Liver (tissue), 9 donors: ENCODE results near the gene TMEM187. TPM values are rescaled to one million over a fixed set of nuclear protein-coding genes. Genes with fewer than 3 reads are reported as not detected.
A peak's percentile ranks its signal among the peaks of the same experiment; 100 is the strongest.

Experiments used
- DNase-seq: peaks from one replicate; pipeline ENCODE4 v3.0.0-alpha.2; 2017; ENCODE audit warnings: low spot score
- H3K27ac ChIP-seq, 2 donors: one replicate each; pipeline ENCODE4 v1.7.0; 2013; ENCODE audit warnings: inconsistent platforms in 2 of 2, low read length in 2 of 2, control low read depth in 1 of 2, low read depth in 1 of 2, mild to moderate bottlenecking in 1 of 2
- H3K27me3 ChIP-seq, 4 donors: one replicate each; pipeline versions ENCODE4 v1.6.1 to v1.7.0; 2013; ENCODE audit warnings: low read length in 3 of 4, inconsistent platforms in 1 of 4, mild to moderate bottlenecking in 1 of 4, moderate library complexity in 1 of 4; ENCODE audit not compliant: control insufficient read depth in 4 of 4, insufficient read depth in 4 of 4
- H3K36me3 ChIP-seq, 4 donors: one replicate each; pipeline versions ENCODE4 v1.6.1 to v1.7.0; 2013; ENCODE audit warnings: low read length in 3 of 4, mild to moderate bottlenecking in 3 of 4, low read depth in 1 of 4, moderate library complexity in 1 of 4; ENCODE audit not compliant: control insufficient read depth in 4 of 4, insufficient read depth in 3 of 4
- H3K4me1 ChIP-seq, 4 donors: one replicate each; pipeline versions ENCODE4 v1.6.1 to v1.7.0; 2013; ENCODE audit warnings: low read length in 3 of 4, mild to moderate bottlenecking in 3 of 4, moderate library complexity in 1 of 4; ENCODE audit not compliant: control insufficient read depth in 4 of 4, insufficient read depth in 4 of 4
- H3K4me3 ChIP-seq, 3 donors: one replicate each; pipeline versions ENCODE4 v1.6.1 to v1.7.0; 2013; ENCODE audit warnings: low read length in 3 of 3, control low read depth in 1 of 3, low read depth in 1 of 3, mild to moderate bottlenecking in 1 of 3
- H3K9ac ChIP-seq, 2 donors: one replicate each; pipeline ENCODE4 v1.7.0; 2013; ENCODE audit warnings: low read length in 2 of 2, mild to moderate bottlenecking in 2 of 2, moderate library complexity in 2 of 2, control low read depth in 1 of 2, low read depth in 1 of 2
- H3K9me3 ChIP-seq, 4 donors: one replicate each; pipeline versions ENCODE4 v1.6.1 to v1.7.0; 2013; ENCODE audit warnings: low read length in 3 of 4; ENCODE audit not compliant: control insufficient read depth in 4 of 4
- CTCF ChIP-seq: fragments of 150-350 bp; IDR thresholded peaks from 2 replicates; pipeline ENCODE4 v1.5.1; 2017; ENCODE audit warnings: improper control_type of control experiment, low read depth, low read length; ENCODE audit not compliant: missing input control
- HNF4A ChIP-seq, 2 donors: conservative IDR thresholded peaks; 2 replicates each; pipeline ENCODE4 v1.6.1; 2016; ENCODE audit warnings: antibody characterized with exemption in 2 of 2, mild to moderate bottlenecking in 2 of 2
- MAX ChIP-seq: IDR thresholded peaks from 2 replicates; pipeline ENCODE4 v1.6.1; 2016; ENCODE audit warnings: antibody characterized with exemption
- RAD21 ChIP-seq, 2 donors: IDR thresholded peaks; 2 replicates each; pipeline ENCODE4 v1.6.1; 2016; ENCODE audit warnings: antibody characterized with exemption in 2 of 2, mild to moderate bottlenecking in 2 of 2
- REST ChIP-seq: IDR thresholded peaks from 2 replicates; pipeline ENCODE4 v1.6.1; 2016; ENCODE audit warnings: antibody characterized with exemption, mild to moderate bottlenecking
- RXRA ChIP-seq, 2 donors: IDR thresholded peaks; 2 replicates each; pipeline ENCODE4 v1.6.1; 2017 to 2018; ENCODE audit warnings: antibody characterized with exemption in 2 of 2, mild to moderate bottlenecking in 1 of 2
- SP1 ChIP-seq: IDR thresholded peaks from 2 replicates; pipeline ENCODE4 v1.6.1; 2018; ENCODE audit warnings: antibody characterized with exemption, mild to moderate bottlenecking
- TAF1 ChIP-seq: conservative IDR thresholded peaks from 2 replicates; pipeline ENCODE4 v1.6.1; 2016; ENCODE audit warnings: antibody characterized with exemption, mild to moderate bottlenecking
- ZBTB33 ChIP-seq: IDR thresholded peaks from 2 replicates; pipeline ENCODE4 v1.6.1; 2016; ENCODE audit warnings: antibody characterized with exemption
- WGBS: extraction: QIAGEN DNeasy Blood & Tissue Kit; methylation state at CpG from one replicate; pipeline ENCODE4 v1.1.7; 2013; 5-methylcytosine and 5-hydroxymethylcytosine counted together
- polyA plus RNA-seq, 2 donors: library from polyadenylated mRNA; stranded (reverse) in 1 of 2; unstranded in 1 of 2; fragments of 200-250 nt in 1 of 2; fragments of >200 nt in 1 of 2; fragmentation: Nextera tagmentation in 1 of 2; extraction: Ambion mirVana in 1 of 2; gene quantifications; one replicate each; pipeline versions ENCODE4 v1.2.1 to v1.2.3, GENCODE V29; 2013 to 2015
- total RNA-seq, 2 donors: library from RNA; depleted of rRNA; stranded (reverse); fragments of >200 nt; gene quantifications; one replicate each; pipeline ENCODE4 v1.2.3, GENCODE V29; 2014
- donor health status: healthy.
- donor health status: healthy.
- donor health status: healthy.
- donor health status: healthy.
- donor health status: healthy.

TMEM187 gene
- total and polyA plus RNA-seq, 4 donors, result 2.9 to 5.8 (median 4.1) TPM

- TF ChIP-seq REST, result peak; percentile 37
- TF ChIP-seq RXRA (IDR thresholded peaks at IDR 0.05), result no peak
- peak; percentile 88 for TF ChIP-seq TAF1
Measured at GRCh38 chrX:153927922-153928760, 44.4 kb upstream of the TMEM187 start (continued).

GRCh38 chrX:153928846-153929245 is 43.7 kb upstream of the TMEM187 start:
- TF ChIP-seq ZBTB33 (no peak), MAX (no peak), HNF4A (conservative IDR thresholded peaks at IDR 0.05) (no peak), CTCF (no peak), SP1 (no peak), TAF1 (no peak)
- no peak overlapping the region for H3K9ac ChIP-seq
- peaks cover 7 to 35% (median 25%) of the 10 kb centered on the region in 4 donors for H3K4me1 ChIP-seq
- 50% methylated on average over 9 of the region's 9 CpGs for WGBS
- no peak for DNase-seq
- H3K4me3 ChIP-seq, result no peak overlapping the region
- no peaks in the 10 kb centered on the region for H3K9me3 ChIP-seq
- peaks cover 0 to 15% (median 1%) of the 10 kb centered on the region in 4 donors for H3K36me3 ChIP-seq
- H3K27ac ChIP-seq, result no peak overlapping the region
- no peaks in the 10 kb centered on the region for H3K27me3 ChIP-seq

GRCh38 chrX:153929576-153929975 is 43.0 kb upstream of the TMEM187 start:
- no peak for DNase-seq
- Histone ChIP-seq H3K4me1 (peaks cover 6 to 35% (median 27%) of the 10 kb centered on the region in 4 donors), H3K36me3 (peaks cover 0 to 15% (median 1%) of the 10 kb centered on the region in 4 donors), H3K9ac (no peak overlapping the region), H3K27me3 (no peaks in the 10 kb centered on the region), H3K4me3 (no peak overlapping the region), H3K27ac (no peak overlapping the region), H3K9me3 (no peaks in the 10 kb centered on the region)
- no peak for TF ChIP-seq RAD21 (IDR thresholded peaks at IDR 0.05)
- 85% methylated on average over 10 of the region's 10 CpGs for WGBS
